GM19193 (cell line): ENCODE measurements around the gene TOMM20.

Source experiments
- POLR2A ChIP-seq: IDR thresholded peaks from 4 replicates; pipeline ENCODE4 v1.6.1; 2011; ENCODE audit not compliant: insufficient read depth, insufficient read length; ENCODE audit errors: extremely low read depth

TOMM20 gene

DNA sequence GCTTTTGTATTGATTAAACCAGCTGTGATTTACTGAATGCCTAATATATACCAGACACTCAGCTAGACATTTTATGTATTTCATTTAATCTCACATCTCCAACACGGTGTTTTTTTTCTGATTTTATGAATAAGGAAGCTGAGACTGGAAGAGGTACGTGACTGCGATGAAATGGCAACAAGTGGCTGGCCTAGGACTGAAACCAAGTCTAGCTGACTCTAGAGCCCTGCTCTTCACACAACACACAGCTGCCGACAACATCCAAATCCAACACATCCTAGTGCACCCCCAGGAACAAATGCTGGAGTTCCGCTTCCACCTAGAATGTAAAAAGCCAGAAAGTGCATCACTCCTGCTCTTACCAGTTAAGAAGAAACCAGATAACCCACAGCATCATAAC is 10.7 kb upstream of the TOMM20 start:
- TF ChIP-seq POLR2A: no peak

DNA sequence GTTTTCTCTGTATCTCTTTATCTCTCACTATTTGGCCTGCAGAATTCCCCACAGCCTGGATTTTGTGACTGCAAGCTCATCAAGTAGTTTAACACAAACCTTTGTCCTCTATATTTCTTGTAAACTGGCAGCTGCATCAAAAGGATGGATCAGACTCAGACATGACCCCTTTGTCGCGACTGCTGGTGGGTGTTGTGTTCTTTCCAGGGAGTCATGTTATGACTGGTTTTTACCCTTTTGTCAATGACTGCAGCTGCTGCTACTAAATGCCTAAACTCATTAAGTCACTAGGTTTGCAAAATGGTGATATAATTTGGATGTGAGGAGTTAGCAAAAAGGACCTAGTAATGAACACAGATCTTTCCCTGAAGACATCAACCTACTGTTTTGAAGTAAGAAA is 10.2 kb upstream of the TOMM20 start:
- no peak for TF ChIP-seq POLR2A

DNA sequence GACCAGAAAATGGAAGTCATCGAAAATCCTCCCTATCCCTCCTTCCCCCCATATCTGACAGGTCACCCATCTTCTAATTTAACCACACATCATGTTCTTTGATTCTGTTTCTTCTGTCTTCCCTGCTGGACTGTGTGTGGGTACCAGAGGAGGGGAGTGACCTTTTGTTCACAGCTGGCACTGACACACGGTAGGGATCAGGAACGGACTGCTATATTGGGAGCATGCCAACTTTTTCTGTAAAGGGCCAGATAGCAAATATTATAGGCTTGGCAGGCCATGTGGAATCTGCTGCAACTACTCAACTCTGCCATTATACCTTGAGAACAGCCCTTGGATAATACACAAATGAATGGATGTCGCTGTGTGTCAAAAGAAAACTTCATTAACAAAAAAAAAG is 7.5 kb upstream of the TOMM20 start:
- TF ChIP-seq POLR2A: no peak

DNA sequence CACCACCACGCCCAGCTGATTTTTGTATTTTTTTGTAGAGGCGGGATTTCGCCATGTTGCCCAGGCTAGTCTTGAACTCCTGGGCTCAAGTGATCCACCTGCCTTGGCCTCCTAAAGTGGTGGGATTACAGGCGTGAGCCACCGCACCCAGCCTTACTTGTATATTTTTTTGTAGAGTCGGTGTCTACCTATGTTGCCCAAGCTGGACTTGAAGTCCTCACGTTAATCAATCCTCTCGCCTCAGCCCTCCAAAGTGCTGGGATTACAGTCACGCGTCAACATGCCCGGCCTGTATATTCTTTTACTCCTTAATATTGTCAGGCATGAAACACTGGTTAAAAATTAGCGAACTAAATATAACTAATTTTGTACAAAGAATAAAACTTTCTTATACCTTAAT is 5.5 kb upstream of the TOMM20 start:
- TF ChIP-seq POLR2A: no peak

DNA sequence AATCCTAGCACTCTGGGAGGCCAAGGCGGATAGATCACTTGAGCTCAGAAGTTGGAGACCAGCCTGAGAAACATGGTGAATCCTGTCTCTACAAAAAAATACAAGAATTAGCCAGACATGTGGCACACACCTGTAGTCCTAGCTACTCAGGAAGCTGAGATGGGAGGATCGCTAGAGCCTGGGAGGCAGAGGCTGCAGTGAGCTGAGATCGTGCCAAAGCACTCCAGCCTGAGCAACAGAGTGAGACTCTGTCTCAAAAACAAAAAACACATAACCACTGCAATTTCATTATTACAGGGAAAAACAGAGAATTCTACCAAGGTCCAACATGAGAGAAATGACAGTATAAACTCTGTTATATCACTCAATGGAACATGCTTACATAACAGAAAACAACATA is 4.4 kb upstream of the TOMM20 start:
- TF ChIP-seq POLR2A: no peak

DNA sequence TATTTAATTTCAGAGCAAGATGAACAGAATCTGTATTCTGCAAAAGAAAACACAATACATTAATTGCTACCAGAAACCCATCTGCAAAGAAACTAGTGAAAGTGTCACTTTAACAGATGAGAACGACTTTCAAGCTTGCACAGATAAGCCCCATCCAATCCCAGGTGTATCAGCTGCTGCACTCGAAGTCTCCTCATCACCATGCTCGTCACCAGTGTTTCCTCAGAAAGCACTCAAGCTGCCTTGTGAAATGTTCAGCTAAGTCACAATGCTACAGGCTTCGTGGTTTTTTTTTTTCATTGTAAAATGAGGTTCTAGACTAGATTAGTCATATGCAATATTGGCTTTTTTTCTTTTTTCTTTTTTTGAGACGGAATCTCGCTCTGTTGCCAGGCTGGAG is 3.3 kb upstream of the TOMM20 start:
- TF ChIP-seq POLR2A: no peak

DNA sequence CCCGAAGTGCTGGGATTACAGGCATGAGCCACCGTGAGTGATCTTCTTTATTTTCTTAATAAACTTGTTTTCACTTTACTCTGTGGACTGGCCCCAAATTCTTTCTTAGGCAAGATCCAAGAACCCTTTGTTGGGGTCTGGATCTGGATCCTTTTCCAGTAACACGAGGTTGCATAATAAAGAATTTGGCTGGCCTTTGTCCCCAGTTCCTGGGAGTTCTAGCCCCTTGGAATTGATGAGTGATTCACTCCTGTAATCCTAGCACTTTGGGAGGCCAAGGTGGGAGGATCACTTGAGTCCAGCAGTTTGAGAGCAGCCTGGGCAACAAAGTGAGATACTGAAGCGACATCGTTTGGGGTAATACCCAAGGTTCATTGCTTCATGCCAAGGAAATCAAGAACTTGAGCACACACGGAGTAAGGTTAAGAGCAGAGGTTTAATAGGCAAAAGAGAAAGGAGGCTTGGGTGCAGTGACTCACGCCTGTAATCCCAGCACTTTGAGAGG is 2.2 kb upstream of the TOMM20 start:
- TF ChIP-seq POLR2A: no peak

DNA sequence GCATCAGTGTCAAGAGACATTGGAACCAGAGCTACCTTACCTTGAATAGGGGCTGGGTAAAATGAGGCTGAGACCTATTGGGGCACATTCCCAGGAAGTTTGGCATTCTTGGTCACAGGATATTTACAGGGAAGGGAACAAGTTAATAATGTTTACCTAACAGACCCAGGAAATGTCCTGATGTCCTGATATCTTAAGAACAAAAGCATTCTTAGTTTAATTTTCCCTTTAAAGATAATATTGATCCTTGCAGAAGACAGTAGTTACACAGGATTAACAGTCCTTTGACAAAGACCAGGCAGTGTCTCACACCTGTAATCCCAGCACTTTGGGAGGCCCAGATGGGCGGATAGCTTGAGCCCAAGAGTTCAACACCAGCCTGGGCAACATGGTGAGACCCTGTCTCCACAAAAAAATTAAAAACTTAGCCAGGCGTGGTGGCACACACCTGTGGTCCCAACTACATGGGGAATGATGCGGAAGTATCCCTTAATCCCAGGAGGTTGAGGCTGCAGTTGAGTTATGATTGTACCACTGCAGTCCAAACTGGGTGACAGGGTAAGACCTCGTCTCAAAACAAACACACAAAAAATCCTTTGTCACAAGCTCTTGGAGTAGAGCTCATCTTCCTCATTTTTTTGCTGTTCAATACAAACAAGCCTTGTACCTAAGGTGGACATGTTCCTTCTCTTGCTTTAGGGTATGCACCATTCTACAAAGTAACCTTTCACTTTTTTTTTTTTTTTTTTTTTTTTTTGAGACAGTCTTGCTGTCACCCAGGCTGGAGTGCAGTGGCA is 1.3 kb upstream of the TOMM20 start:
- no peak for TF ChIP-seq POLR2A

DNA sequence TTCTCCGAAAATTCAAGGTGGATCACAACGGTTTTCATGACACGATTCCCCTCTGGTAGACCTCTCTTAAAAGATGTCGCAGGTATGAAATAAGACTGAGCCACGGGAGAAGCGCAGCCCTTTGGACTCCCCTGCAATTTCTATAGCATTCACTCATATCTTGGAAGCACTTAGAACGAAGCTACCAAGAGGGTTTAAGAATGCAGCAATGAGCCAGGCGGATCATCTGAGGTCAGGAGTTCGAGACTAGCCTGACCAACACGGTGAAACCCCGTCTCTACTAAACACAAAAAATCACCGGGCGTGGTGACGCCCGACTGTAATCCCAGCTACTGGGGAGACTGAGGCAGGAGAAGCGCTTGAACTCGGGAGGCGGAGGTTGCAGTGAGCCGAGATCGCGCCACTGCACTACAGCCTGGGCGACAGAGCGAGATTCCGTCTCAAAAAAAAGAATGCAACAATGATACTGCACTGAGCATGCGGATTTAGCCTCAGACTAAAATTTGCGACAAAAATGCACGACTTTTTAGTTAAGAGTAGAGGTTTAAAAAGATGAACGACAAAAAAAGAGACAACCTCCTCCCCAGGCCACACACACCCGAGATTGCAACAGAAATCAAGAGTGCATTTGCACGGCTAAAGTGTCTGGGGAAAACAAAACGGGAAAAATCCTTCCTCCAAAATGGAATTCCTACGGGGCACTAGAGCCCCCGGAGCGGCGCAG is 743 bp downstream of the TOMM20 start:
- no peak for TF ChIP-seq POLR2A

DNA sequence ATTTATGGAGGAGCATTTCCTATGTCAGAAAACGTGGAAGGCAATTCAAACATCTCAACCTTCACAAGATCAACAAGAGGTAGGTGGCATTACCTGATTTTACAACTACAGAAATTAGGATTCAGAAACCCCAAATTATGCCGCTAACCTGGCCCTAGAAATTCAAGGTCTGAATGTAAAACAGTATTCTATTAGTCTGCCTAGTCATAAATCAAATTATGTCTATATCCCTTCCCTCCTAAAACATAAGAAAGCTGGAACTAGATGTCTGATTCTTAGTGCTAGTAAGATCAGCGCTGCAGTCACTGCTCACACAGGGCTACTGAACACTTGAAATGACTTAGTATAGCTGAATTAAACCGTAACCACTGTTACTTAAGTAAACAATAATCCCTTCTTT is 1.4 kb downstream of the TOMM20 start:
- no peak for TF ChIP-seq POLR2A

DNA sequence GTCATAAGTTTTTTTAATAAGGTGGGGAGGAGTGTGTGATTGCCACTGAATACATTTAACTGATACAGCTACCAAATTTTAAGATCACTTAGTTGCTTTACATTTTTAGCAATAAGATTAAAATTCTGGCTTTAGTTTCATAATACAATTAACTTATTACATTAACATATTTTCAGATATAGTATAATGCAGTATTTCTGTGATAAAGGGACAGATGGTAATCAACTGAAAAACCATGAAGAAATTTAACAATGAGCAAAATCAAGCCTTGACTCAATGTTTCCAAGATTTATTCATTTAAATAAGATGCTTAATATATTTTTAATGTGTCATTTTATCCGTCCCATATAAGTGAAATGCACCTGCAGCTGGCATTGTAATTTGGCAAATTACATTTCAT is 4.0 kb downstream of the TOMM20 start:
- no peak for TF ChIP-seq POLR2A

DNA sequence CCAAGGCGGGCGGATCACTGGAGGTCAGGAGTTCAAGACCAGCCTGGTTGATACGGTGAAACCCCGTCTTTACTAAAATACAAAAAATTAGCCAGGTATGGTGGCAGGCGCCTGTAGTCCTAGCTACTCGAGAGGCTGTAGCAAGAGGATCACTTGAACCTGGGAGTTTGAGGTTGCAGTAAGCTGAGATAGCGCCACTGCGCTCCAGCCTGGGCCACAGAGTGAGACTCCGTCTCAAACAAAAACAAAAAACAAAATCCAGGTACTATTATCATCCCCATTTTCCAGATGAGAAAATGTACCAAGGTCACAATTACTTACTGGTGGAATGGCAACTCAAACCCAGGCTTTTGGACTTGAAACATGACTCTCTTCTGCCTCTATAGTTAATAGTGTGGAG is 4.5 kb downstream of the TOMM20 start:
- no peak for TF ChIP-seq POLR2A

DNA sequence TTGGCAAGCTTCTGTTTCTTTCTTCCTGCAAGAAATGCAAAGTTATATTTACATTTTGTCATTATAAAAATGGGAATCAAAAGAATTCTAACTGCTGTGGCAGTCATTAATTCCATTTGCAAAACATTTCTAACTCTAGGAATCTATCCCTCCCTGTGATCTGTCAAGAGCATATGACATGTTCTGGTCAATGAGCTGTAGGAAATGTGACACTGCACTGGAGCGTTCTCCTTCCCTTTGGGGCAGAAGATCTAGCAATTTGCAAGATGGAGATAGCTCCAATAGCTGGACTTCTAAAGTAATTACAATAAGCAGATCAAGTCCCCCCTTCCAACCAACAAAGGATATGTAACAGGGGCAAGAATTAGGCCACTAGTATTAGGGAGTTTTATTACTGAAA is 6.3 kb downstream of the TOMM20 start:
- TF ChIP-seq POLR2A: no peak

DNA sequence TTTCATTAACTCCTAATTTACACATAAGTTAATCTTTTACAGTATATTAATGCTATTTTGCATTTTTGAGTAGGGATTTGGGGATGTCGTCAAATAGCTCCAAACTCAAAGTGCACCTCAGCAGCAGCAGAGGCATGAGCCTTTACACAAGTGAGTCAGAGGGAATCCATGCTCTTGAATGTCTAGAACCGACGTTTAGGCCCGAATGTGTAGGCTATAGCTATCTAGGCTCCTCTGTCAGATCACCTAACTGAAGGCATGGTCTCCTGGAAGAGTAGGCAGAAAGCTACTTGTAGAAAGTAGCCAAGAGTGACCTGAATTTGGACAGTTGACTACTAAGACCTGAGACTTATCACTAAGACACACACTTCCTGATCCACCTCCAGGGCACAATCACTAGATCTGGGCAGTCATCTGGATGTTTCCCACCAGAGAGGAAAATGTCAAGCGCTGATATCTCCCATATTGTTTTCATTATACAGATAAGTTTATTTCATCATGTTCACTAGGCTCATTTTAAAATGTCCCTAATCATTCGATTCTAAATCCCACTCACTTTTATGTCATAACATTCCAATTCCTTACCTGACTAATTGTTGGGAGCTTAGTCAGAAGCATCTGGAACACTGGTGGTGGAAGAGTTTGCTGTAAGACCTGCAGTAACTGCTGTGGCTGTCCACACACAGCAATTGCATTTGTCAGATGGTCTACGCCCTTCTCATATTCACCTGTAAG is 15.3 kb downstream of the TOMM20 start:
- no peak for TF ChIP-seq POLR2A

DNA sequence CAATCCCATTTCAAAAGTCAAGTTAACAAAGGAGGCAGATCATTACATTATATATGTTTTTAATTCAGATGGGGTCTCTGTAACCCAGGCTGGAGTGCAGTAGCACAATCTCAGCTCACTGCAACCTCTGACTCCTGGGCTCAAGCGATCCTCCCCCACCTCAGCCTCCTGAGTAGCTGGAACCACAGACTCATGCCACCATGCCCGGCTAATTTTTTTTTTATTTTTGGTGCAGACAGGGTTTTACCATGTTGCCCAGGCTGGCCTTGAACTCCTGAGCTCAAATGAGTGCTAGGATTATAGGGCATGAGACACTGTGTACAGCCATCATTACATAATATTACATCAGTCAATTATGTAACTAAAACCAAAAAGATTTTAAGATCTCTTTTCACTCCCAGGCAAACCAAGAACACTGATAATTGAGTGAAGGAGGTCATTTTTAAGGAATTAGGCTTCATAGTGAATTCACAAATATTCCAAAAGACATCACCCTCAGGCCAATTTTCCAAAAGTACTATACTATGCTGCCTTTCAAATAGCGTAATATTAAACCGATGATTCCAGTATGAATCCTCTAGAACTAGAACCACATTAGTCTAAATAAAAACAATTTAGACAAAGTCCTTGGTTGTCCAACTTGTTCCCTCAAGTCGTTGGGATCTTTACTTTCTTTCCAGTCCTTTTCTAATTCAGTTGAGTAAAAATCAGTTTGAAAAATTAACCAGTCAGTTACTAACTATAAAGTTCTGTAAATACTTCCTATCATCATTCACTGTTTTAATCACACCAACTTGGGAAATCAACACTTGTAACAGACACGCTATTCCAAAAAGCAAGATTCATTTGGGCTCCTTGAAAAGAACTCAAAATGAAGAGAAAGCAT is 16.1 kb downstream of the TOMM20 start:
- no peak for TF ChIP-seq POLR2A

DNA sequence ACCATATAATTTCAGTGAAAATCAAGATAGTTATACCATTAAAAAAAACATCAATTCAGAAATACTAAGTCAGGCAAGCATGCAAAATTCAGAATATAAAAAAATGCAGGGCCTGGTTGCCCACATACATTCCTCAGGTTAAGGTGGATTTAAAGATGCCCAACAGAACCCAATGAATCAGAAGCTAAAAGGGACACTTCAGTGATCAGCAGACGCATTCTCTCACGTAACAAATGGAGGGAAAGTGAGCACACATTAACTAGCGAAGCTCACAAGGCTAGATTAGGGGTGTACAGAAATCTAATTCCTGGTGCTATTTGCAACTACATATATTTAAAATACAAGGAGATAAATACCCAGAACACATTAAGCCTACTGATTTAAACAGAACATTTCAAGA is 17.5 kb downstream of the TOMM20 start:
- no peak for TF ChIP-seq POLR2A

DNA sequence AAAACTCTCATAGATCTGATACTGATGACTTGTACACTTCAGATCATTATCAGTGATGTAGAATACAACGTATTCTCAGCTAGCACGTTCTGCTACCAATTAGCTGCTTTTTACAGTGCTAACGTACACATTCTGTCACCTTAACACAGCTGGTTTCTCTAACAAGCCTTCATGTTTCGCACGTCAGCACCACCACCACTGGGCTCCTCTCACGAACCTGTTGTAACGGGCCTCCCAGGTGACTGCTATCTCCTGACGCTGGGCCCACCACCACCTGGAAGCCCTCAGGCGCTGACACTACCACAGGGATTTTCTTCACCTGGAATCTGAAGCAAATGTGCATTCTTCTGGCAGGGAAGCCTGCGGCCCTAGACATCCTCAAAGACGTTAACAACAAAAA is 19.8 kb downstream of the TOMM20 start:
- TF ChIP-seq POLR2A: no peak
